HepG2 (cell line): ENCODE measurements around the gene SEPTIN2. TPM values are rescaled to one million over a fixed set of nuclear protein-coding genes. Genes with fewer than 3 reads are reported as not detected.

Experiments used
- ATAC-seq: fragments of 200-7000 bp; cut with Tn5 transposase; 3 replicates; pipeline ENCODE4 v1.9.1; 2020; ENCODE audit warnings: mild to moderate bottlenecking, moderate library complexity
- BruUV-seq: library from RNA; stranded (reverse); fragments of 400-500 nt; replicated peaks from 2 replicates; lab custom pipeline; 2021; lab: Mats Ljungman, UMichigan
- CTCF ChIA-PET: fragments of 300-600 bp; formaldehyde crosslinking; extraction: SDS; loops from one replicate; lab custom pipeline; 2021; ENCODE audit warnings: low total read pairs, inconsistent platforms, low intra/inter-chr PET ratio; lab: Yijun Ruan, JAX
- POLR2A ChIA-PET: fragments of 350-600 bp; sonication (Branson Sonifier 250); formaldehyde crosslinking; loops from one replicate; lab custom pipeline; 2020; ENCODE audit warnings: antibody characterized with exemption, inconsistent platforms; lab: Yijun Ruan, JAX
- DNase-seq: peaks from one replicate; pipeline ENCODE4 v3.0.0-alpha.2; 2015; ENCODE audit warnings: low spot score
- FAIRE-seq: peaks from 3 replicates; lab custom pipeline; 2011; peaks lifted over from hg19 to GRCh38; lab: Jason Lieb, UNC
- H2AFZ ChIP-seq: one replicate; pipeline ENCODE4 v1.6.1; 2011; ENCODE audit warnings: low read length, inconsistent platforms
- H3K27ac ChIP-seq: fragments of 300-600 bp; 3 replicates; pipeline ENCODE4 v1.8.0; 2011; ENCODE audit warnings: mixed run types, mild to moderate bottlenecking, mixed read lengths, low read length, inconsistent platforms; ENCODE audit not compliant: insufficient read depth; ENCODE audit errors: extremely low read length
- H3K27me3 ChIP-seq, 2 experiments: fragments of 200-600 bp in 1 of 2; 2 replicates in 1 of 2; 3 replicates in 1 of 2; pipeline versions ENCODE4 v1.6.0 to v1.8.0; 2011; ENCODE audit warnings: low read length in 2 of 2, mild to moderate bottlenecking in 2 of 2, moderate library complexity in 2 of 2, inconsistent platforms in 1 of 2; ENCODE audit not compliant: insufficient read depth in 2 of 2, control insufficient read depth in 1 of 2
- H3K36me3 ChIP-seq, 2 experiments: fragments of 200-600 bp in 1 of 2; replicated peaks in 1 of 2; 2 replicates in 1 of 2; 3 replicates in 1 of 2; pipeline versions ENCODE4 v1.5.1 to v1.8.0; 2011; ENCODE audit warnings: low read length in 2 of 2, inconsistent platforms in 1 of 2; ENCODE audit not compliant: insufficient read depth in 2 of 2, control insufficient read depth in 1 of 2
- H3K4me1 ChIP-seq: 2 replicates; pipeline ENCODE4 v1.5.1; 2012; ENCODE audit warnings: low read length, inconsistent platforms; ENCODE audit not compliant: insufficient read depth
- H3K4me2 ChIP-seq: 2 replicates; pipeline ENCODE4 v1.6.0; 2011; ENCODE audit warnings: low read depth, low read length, inconsistent platforms
- H3K4me3 ChIP-seq, 3 experiments: fragments of 200-600 bp in 1 of 3; sonication (generic), shearing (Covaris generic) in 1 of 3; replicated peaks in 1 of 3; 2 replicates each; pipeline ENCODE4 v1.5.1; 2011 to 2016; ENCODE audit warnings: low read length in 3 of 3, inconsistent platforms in 2 of 3, low read depth in 2 of 3, mild to moderate bottlenecking in 2 of 3, control low read depth in 1 of 3, mixed read lengths in 1 of 3; ENCODE audit not compliant: insufficient read depth in 1 of 3
- H3K79me2 ChIP-seq: one replicate; pipeline ENCODE4 v1.6.1; 2011; ENCODE audit warnings: low read length, inconsistent platforms; ENCODE audit not compliant: insufficient read depth
- H3K9ac ChIP-seq: 2 replicates; pipeline ENCODE4 v1.6.0; 2011; ENCODE audit warnings: mild to moderate bottlenecking, low read depth, low read length, inconsistent platforms; ENCODE audit not compliant: insufficient read depth
- H3K9me3 ChIP-seq: 2 replicates; pipeline ENCODE4 v1.5.1; 2012; ENCODE audit warnings: mild to moderate bottlenecking, low read length
- H4K20me1 ChIP-seq: 2 replicates; pipeline ENCODE4 v1.6.0; 2011; ENCODE audit warnings: inconsistent platforms, mild to moderate bottlenecking, low read length, moderate library complexity; ENCODE audit not compliant: insufficient read depth
- CBX2 ChIP-seq, 2 experiments: fragments of 200-600 bp in 1 of 2; sonication (generic); formaldehyde crosslinking in 1 of 2; IDR thresholded peaks; 2 replicates each; pipeline versions ENCODE4 v1.7.0 to v1.8.1; 2018 to 2022; ENCODE audit warnings: low read depth in 2 of 2, low read length in 1 of 2, mild to moderate bottlenecking in 1 of 2, missing genetic modification reagents in 1 of 2
- CTCF ChIP-seq: sonication (generic); formaldehyde crosslinking; IDR thresholded peaks from 2 replicates; pipeline ENCODE4 v1.5.0; 2020; ENCODE audit warnings: mild to moderate bottlenecking, missing genetic modification reagents, moderate library complexity
- KDM5A ChIP-seq: fragments of 200-600 bp; sonication (generic); IDR thresholded peaks from 2 replicates; pipeline ENCODE4 v1.7.0; 2018; ENCODE audit warnings: antibody characterized with exemption, mild to moderate bottlenecking, low read length, borderline replicate concordance
- NFE2 ChIP-seq: sonication (generic); formaldehyde crosslinking; IDR thresholded peaks from 2 replicates; pipeline ENCODE4 v1.4.0; 2020; ENCODE audit warnings: missing genetic modification reagents
- PRMT3 ChIP-seq: sonication (generic); formaldehyde crosslinking; IDR thresholded peaks from 2 replicates; pipeline ENCODE4 v1.8.1; 2022; ENCODE audit warnings: low read depth, mild to moderate bottlenecking, moderate library complexity, missing genetic modification reagents, borderline replicate concordance
- ZNF354B ChIP-seq: sonication (generic); formaldehyde crosslinking; IDR thresholded peaks from 2 replicates; pipeline ENCODE4 v1.8.0; 2022; ENCODE audit warnings: mild to moderate bottlenecking, missing genetic modification reagents
- ZNF570 ChIP-seq: sonication (generic); formaldehyde crosslinking; IDR thresholded peaks from 2 replicates; pipeline ENCODE4 v1.4.0; 2020; ENCODE audit warnings: mild to moderate bottlenecking, missing genetic modification reagents, borderline replicate concordance
- ZNF772 ChIP-seq: sonication (generic); formaldehyde crosslinking; IDR thresholded peaks from 2 replicates; pipeline ENCODE4 v1.5.0; 2020; ENCODE audit warnings: mild to moderate bottlenecking, missing genetic modification reagents
- WGBS: methylation state at CpG from one replicate; pipeline ENCODE4 v1.1.6; 2017; ENCODE audit warnings: low lambda C conversion rate; 5-methylcytosine and 5-hydroxymethylcytosine counted together
- in situ Hi-C: cut with HindIII; loops from 2 replicates; pipeline ENCODE4 v1.10.0; 2017; ENCODE audit warnings: low pct_unique_long_range_greater_than_20kb; ENCODE audit not compliant: extremely low pct_ligation_motif_present
- intact Hi-C: fragments of 100-400 bp; cut with micrococcal nuclease; formaldehyde crosslinking; loops from one replicate; pipeline ENCODE4 v1.10.0; 2022; ENCODE audit not compliant: unreplicated experiment
- polyA plus RNA-seq, 8 experiments: library from polyadenylated mRNA; depleted of rRNA in 3 of 8; stranded (reverse) in 7 of 8; unstranded in 1 of 8; fragments of >200 nt; fragmentation: Illumina TruSeq in 4 of 8; extraction: Trizol in 4 of 8; gene quantifications; 2 replicates each; pipeline versions ENCODE4 v1.2.1 to v1.2.3, GENCODE V29; 2011 to 2016; ENCODE audit warnings: low read depth in 4 of 8, missing spikeins in 1 of 8, mixed read lengths in 1 of 8; ENCODE audit not compliant: insufficient read depth in 1 of 8
- total RNA-seq, 5 experiments: library from RNA; depleted of rRNA; stranded (reverse); fragments of >200 nt; fragmentation: Illumina TruSeq; extraction: Trizol; gene quantifications; 2 replicates each; pipeline ENCODE4 v1.2.3, GENCODE V29; 2016; ENCODE audit warnings: low read depth in 1 of 5
- TF ChIP-seq, protein P1 (sequence below): sonication (generic); formaldehyde crosslinking; IDR thresholded peaks from 2 replicates; pipeline ENCODE4 v1.5.0; 2020; ENCODE audit warnings: missing genetic modification reagents
- TF ChIP-seq, protein P2 (sequence below): sonication (generic); formaldehyde crosslinking; IDR thresholded peaks from 2 replicates; pipeline ENCODE4 v1.4.0; 2020; ENCODE audit warnings: missing genetic modification reagents

Gene SEPTIN2
- total and polyA plus RNA-seq, 2 of the 13 experiments (the other 11 are each of a cell fraction or from before 2014, with no cell fraction given): 493 to 733 TPM

- TF ChIP-seq PRMT3 (CRISPR knock-in tag) (no peak), ZNF354B (CRISPR knock-in tag) (no peak), ZNF772 (CRISPR knock-in tag) (no peak), CBX2 (IDR thresholded peaks at IDR 0.05; ENCODE audit: low read depth, low read length) (no peak), CBX2 (CRISPR knock-in tag; IDR thresholded peaks at IDR 0.05; ENCODE audit: low read depth) (no peak), NFE2 (no peak)
- TF ChIP-seq, protein P1, sequence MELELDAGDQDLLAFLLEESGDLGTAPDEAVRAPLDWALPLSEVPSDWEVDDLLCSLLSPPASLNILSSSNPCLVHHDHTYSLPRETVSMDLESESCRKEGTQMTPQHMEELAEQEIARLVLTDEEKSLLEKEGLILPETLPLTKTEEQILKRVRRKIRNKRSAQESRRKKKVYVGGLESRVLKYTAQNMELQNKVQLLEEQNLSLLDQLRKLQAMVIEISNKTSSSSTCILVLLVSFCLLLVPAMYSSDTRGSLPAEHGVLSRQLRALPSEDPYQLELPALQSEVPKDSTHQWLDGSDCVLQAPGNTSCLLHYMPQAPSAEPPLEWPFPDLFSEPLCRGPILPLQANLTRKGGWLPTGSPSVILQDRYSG (CRISPR knock-in tag): no peak
- TF ChIP-seq, protein P2, sequence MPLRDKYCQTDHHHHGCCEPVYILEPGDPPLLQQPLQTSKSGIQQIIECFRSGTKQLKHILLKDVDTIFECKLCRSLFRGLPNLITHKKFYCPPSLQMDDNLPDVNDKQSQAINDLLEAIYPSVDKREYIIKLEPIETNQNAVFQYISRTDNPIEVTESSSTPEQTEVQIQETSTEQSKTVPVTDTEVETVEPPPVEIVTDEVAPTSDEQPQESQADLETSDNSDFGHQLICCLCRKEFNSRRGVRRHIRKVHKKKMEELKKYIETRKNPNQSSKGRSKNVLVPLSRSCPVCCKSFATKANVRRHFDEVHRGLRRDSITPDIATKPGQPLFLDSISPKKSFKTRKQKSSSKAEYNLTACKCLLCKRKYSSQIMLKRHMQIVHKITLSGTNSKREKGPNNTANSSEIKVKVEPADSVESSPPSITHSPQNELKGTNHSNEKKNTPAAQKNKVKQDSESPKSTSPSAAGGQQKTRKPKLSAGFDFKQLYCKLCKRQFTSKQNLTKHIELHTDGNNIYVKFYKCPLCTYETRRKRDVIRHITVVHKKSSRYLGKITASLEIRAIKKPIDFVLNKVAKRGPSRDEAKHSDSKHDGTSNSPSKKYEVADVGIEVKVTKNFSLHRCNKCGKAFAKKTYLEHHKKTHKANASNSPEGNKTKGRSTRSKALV (CRISPR knock-in tag): no peak
Observed at GRCh38 chr2:241289053-241289452, 26.7 kb upstream of the SEPTIN2 start (continued).

- peaks cover 35% of the 10 kb centered on the region for H4K20me1 ChIP-seq
- CTCF ChIA-PET: no interaction called here
Observed at GRCh38 chr2:241289597-241289996, 26.1 kb upstream of the SEPTIN2 start.

More at GRCh38 chr2:241289597-241289996, 26.1 kb upstream of the SEPTIN2 start:
- Histone ChIP-seq H2AFZ (no peak overlapping the region), H3K36me3 (0 out of 5 replicates have a peak, but pooled peaks cover 1 to 3% of the 10 kb centered on the region in 2 experiments), H3K79me2 (peaks cover 98% of the 10 kb centered on the region), H3K9ac (no peak overlapping the region), H3K4me2 (no peak overlapping the region), H3K27me3 (no peaks in the 10 kb centered on the region), H3K4me3 (no peak overlapping the region), H3K4me1 (peaks cover 62% of the 10 kb centered on the region), H3K9me3 (no peaks in the 10 kb centered on the region), H3K27ac (no peak overlapping the region)
- DNase-seq (no peak), ATAC-seq (no peak), FAIRE-seq (no peak)
- in situ Hi-C loops: no loop called here
- TF ChIP-seq CTCF (CRISPR knock-in tag) (peak; percentile 31), KDM5A (no peak), ZNF570 (CRISPR knock-in tag) (no peak)
- 82% methylated on average over 3 of the region's 3 CpGs for WGBS
- BruUV-seq: no TSS peak
- POLR2A ChIA-PET: interaction anchor here (1.1 to 3.5 kb wide), 2 partner anchors 14 to 25 kb away, joined by 3 to 12 read pairs; partner anchors contain the start of gene HDLBP
- intact Hi-C loops: no loop called here
